PC-9 (cell line): ENCODE results near the gene ADAP1. TPM values are rescaled to one million over a fixed set of nuclear protein-coding genes. Genes with fewer than 3 reads are reported as not detected.

ENCODE experiments used
- BruUV-seq: library from RNA; stranded (reverse); fragments of 400-500 nt; replicated peaks from 2 replicates; lab custom pipeline; 2021; lab: Mats Ljungman, UMichigan
- CTCF ChIA-PET: fragments of 300-600 bp; sonication (Branson Sonifier 250); formaldehyde crosslinking; loops from one replicate; lab custom pipeline; 2022; ENCODE audit warnings: antibody characterized with exemption; lab: Charles Lee
- POLR2A ChIA-PET: fragments of 300-600 bp; sonication (Branson Sonifier 250); formaldehyde crosslinking; loops from one replicate; lab custom pipeline; 2022; ENCODE audit warnings: antibody characterized with exemption; ENCODE audit not compliant: unreplicated experiment; lab: Charles Lee
- DNase-seq, 2 experiments: peaks; one replicate each; pipeline versions ENCODE4 v3.0.0 to v3.0.0-alpha.2; 2015 to 2022; ENCODE audit warnings: mixed read lengths in 1 of 2
- H2AFZ ChIP-seq: fragments of 200-600 bp; sonication (generic); 2 replicates; pipeline ENCODE4 v1.8.1; 2017; ENCODE audit warnings: antibody characterized with exemption
- H3F3A ChIP-seq: fragments of 200-600 bp; sonication (generic); 2 replicates; pipeline ENCODE4 v1.8.1; 2017; ENCODE audit warnings: antibody characterized with exemption, mild to moderate bottlenecking, low read depth; ENCODE audit not compliant: insufficient read depth
- H3K27ac ChIP-seq: fragments of 200-600 bp; sonication (generic); 2 replicates; pipeline ENCODE4 v1.6.1; 2016; ENCODE audit warnings: mixed run types
- H3K27me3 ChIP-seq: fragments of 200-600 bp; sonication (generic); 2 replicates; pipeline ENCODE4 v1.6.1; 2016; ENCODE audit warnings: low read depth, mixed run types; ENCODE audit not compliant: insufficient read depth
- H3K36me3 ChIP-seq: fragments of 200-600 bp; sonication (generic); 2 replicates; pipeline ENCODE4 v1.6.1; 2016; ENCODE audit warnings: low read depth, mixed run types
- H3K4me1 ChIP-seq: fragments of 200-600 bp; sonication (generic); replicated peaks from 2 replicates; pipeline ENCODE4 v1.6.1; 2016; ENCODE audit warnings: mixed run types; ENCODE audit not compliant: insufficient read depth
- H3K4me2 ChIP-seq: fragments of 200-600 bp; sonication (generic); 2 replicates; pipeline ENCODE4 v1.6.1; 2017; ENCODE audit warnings: mixed run types
- H3K4me3 ChIP-seq: fragments of 200-600 bp; sonication (generic); 2 replicates; pipeline ENCODE4 v1.6.1; 2016; ENCODE audit warnings: mixed run types
- H3K79me2 ChIP-seq: fragments of 200-600 bp; sonication (generic); 2 replicates; pipeline ENCODE4 v1.6.1; 2017; ENCODE audit warnings: low read depth, mixed run types
- H3K9me2 ChIP-seq: fragments of 200-600 bp; sonication (generic); 2 replicates; pipeline ENCODE4 v1.8.1; 2017; ENCODE audit warnings: mild to moderate bottlenecking; ENCODE audit not compliant: insufficient read depth
- H3K9me3 ChIP-seq: fragments of 200-600 bp; sonication (generic); 2 replicates; pipeline ENCODE4 v1.8.1; 2016; ENCODE audit warnings: low read depth; ENCODE audit not compliant: insufficient read depth
- H4K20me1 ChIP-seq: fragments of 200-600 bp; sonication (generic); 2 replicates; pipeline ENCODE4 v1.8.1; 2017; ENCODE audit not compliant: insufficient read depth
- EZH2 ChIP-seq: fragments of 200-600 bp; sonication (generic); IDR thresholded peaks from 2 replicates; pipeline ENCODE4 v1.8.0; 2017; ENCODE audit warnings: antibody characterized with exemption, low read depth
- intact Hi-C: fragments of 100-400 bp; cut with micrococcal nuclease; formaldehyde crosslinking; loops from one replicate; pipeline ENCODE4 v1.10.0; 2022; ENCODE audit not compliant: unreplicated experiment
- total RNA-seq: library from RNA; stranded (reverse); gene quantifications from 2 replicates; pipeline ENCODE4 v1.2.3, GENCODE V29; 2021
- TF ChIP-seq, protein P1 (sequence below): fragments of 200-600 bp; sonication (generic); conservative IDR thresholded peaks from 2 replicates; pipeline ENCODE4 v1.6.1; 2017; ENCODE audit warnings: mixed run types, antibody characterized with exemption, mild to moderate bottlenecking, moderate library complexity

ADAP1 gene
- total RNA-seq, 1 experiment from 2014 or later = 73.9 TPM

DNA sequence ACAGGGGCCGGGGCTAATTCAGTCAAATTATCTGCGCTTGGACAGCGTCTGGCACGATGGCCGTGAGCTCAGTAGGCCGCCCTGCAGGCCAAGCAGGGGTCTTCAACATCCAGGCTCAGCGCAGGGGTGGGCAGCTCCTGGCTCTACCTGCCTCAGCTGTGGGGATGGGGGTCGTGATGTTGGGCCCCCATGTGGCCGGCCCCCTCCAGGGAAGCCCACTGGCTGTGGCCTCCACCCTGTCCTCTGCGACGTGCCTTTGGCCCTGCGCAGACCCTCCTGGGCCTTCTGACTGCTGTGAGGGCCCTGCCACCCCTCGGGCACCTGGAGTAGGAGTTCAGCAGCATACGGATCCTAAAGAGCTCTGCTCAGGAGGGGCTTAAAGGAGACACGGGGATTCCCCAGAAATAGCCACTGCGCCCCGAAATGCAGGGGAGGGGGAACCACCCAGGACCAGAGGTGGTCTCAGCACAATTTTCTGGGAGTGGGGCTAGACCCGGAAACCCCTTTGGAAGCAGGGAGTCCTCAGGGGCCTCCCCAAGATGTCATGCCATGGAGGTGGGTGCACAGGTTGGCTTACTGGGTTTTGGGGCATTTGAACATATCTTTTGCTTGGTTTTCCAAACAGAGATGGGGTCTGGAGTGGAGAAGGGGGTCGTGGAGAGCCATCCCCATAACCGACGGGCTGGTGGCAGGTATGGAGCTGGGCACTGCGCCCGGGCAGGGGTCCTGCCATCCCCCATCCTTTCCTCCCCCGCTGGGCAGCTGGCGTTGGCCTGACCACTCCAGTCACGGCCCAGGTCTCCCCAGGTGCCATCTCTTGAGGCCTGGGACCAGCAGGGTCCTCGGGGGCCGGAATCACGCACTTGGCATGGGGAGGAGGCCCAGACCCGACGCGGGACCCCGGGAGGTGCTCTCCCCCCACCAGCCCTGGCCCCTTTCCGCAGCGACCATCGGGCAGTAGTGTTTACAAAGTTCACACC, 4.0 kb upstream of the ADAP1 start:
- Histone ChIP-seq H3K4me2 (no peak overlapping the region), H3K4me1 (0 out of 2 replicates have a peak, but pooled peaks cover 4% of the 10 kb centered on the region), H3K9me2 (no peaks in the 10 kb centered on the region), H3K36me3 (no peaks in the 10 kb centered on the region), H4K20me1 (no peaks in the 10 kb centered on the region), H3K27ac (no peak overlapping the region), H3K4me3 (no peak overlapping the region), H2AFZ (no peak overlapping the region), H3K9me3 (no peaks in the 10 kb centered on the region), H3K79me2 (no peaks in the 10 kb centered on the region), H3K27me3 (no peaks in the 10 kb centered on the region), H3F3A (peaks cover 7% of the 10 kb centered on the region)
- BruUV-seq = no TSS peak
- ChIA-PET CTCF (no interaction called here), POLR2A (interaction anchor here (0.6 kb wide), 1 partner anchor 7 kb away, joined by 3 read pairs; no protein-coding TSS in a partner anchor)
- no peak for DNase-seq
- intact Hi-C loops = no loop called here
- no peak for TF ChIP-seq EZH2
- TF ChIP-seq, protein P1, sequence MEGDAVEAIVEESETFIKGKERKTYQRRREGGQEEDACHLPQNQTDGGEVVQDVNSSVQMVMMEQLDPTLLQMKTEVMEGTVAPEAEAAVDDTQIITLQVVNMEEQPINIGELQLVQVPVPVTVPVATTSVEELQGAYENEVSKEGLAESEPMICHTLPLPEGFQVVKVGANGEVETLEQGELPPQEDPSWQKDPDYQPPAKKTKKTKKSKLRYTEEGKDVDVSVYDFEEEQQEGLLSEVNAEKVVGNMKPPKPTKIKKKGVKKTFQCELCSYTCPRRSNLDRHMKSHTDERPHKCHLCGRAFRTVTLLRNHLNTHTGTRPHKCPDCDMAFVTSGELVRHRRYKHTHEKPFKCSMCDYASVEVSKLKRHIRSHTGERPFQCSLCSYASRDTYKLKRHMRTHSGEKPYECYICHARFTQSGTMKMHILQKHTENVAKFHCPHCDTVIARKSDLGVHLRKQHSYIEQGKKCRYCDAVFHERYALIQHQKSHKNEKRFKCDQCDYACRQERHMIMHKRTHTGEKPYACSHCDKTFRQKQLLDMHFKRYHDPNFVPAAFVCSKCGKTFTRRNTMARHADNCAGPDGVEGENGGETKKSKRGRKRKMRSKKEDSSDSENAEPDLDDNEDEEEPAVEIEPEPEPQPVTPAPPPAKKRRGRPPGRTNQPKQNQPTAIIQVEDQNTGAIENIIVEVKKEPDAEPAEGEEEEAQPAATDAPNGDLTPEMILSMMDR = no peak

DNA sequence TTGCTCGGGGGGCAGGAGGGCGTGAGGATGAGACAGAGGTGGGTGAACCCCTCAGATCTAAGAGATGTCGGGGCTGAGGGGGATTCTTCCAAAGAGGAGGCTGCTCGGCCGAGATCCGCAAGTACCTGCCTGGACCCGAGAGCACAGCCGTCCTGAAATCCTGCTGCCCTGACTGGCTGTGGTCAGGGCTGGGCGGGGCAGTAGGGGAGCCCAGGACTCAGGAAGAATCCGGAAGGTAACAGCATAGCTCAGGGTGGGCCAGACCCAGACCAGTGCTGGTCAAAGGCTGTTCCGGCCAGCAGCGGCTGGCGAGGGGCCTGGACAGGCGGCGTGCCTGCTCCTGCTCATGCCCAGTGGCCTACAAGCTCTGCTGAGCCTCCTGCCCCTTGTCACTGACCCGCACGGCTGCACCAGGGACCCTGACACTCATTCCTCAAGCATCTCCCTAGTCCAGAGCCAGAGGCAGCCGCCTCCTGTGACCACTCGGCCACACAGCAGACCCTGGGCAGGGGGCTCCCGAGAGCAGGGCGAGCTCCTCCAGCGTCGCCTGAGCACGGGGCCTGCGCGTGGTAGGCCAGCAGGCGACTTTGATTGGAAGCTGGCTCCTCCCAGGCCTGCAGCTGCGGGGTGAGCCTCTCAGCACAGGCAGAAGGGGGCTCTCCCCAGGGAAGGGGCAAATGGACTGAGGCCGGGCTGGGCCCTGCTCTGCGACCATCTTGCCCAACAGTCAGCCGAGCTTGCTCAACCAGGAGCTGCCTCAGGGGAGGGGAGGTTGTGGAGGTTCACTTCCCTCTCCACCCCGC, 3.1 kb upstream of the ADAP1 start:
- Histone ChIP-seq H4K20me1 (peaks cover 7% of the 10 kb centered on the region; the same call in 1 of the 2 replicates), H3F3A (peaks cover 7% of the 10 kb centered on the region), H3K27me3 (no peaks in the 10 kb centered on the region), H3K4me1 (peaks cover 12% of the 10 kb centered on the region; the same call in 1 of the 2 replicates), H3K79me2 (peaks cover 8% of the 10 kb centered on the region), H3K4me3 (no peak overlapping the region), H3K9me3 (no peaks in the 10 kb centered on the region), H3K36me3 (no peaks in the 10 kb centered on the region), H3K4me2 (no peak overlapping the region), H2AFZ (no peak overlapping the region), H3K27ac (no peak overlapping the region), H3K9me2 (no peaks in the 10 kb centered on the region)
- POLR2A ChIA-PET = interaction anchor here (0.6 kb wide), 1 partner anchor 8 kb away, joined by 3 read pairs; no protein-coding TSS in a partner anchor
- no peak for TF ChIP-seq EZH2
- TF ChIP-seq, protein P1 = no peak
- CTCF ChIA-PET = no interaction called here
- DNase-seq = no peak
- intact Hi-C loops = no loop called here
- no TSS peak for BruUV-seq

DNA sequence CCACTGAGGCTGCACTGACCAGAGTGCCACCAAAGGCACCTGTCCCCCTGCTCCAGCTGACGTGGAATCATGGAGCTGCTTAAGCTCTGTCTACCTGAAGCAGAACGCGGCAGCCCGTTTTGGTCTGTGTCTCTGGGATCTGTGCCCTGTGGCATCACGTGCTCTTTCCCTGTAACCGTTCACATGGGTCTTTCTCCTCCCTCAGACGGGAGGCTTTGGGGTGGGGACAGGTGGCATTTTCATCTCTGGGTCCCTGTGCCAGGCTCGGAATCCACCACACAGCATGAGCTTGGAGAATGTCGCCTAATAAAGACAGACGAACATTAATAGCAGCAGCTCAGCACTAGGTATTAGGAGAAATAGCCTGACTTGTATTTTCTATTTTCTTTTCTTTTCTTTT, 1.6 kb upstream of the ADAP1 start:
- ChIA-PET CTCF (no interaction called here), POLR2A (no interaction called here)
- intact Hi-C loops = no loop called here

More for the DNA sequence above, 1.6 kb upstream of the ADAP1 start:
- Histone ChIP-seq H3K27me3 (no peaks in the 10 kb centered on the region), H3K4me3 (no peak overlapping the region), H3K79me2 (peaks cover 21% of the 10 kb centered on the region), H2AFZ (no peak overlapping the region), H3F3A (peaks cover 7% of the 10 kb centered on the region), H3K9me3 (no peaks in the 10 kb centered on the region), H3K4me1 (peaks cover 16% of the 10 kb centered on the region; the same call in 1 of the 2 replicates), H4K20me1 (peaks cover 9% of the 10 kb centered on the region; the same call in 1 of the 2 replicates), H3K27ac (no peak overlapping the region), H3K36me3 (no peaks in the 10 kb centered on the region), H3K9me2 (no peaks in the 10 kb centered on the region), H3K4me2 (no peak overlapping the region)
- BruUV-seq = no TSS peak
- TF ChIP-seq, protein P1 = no peak
- no peak for TF ChIP-seq EZH2
- no peak for DNase-seq
